Panc1 (cell line): ENCODE measurements around the gene CDH23. TPM values are rescaled to one million over a fixed set of nuclear protein-coding genes. Genes with fewer than 3 reads are reported as not detected.

Experiments used
- ATAC-seq: fragments of 200-7000 bp; cut with Tn5 transposase; 2 replicates; pipeline ENCODE4 v1.9.1; 2020; ENCODE audit warnings: mild to moderate bottlenecking, moderate library complexity
- BruUV-seq: library from RNA; stranded (reverse); fragments of 400-500 nt; replicated peaks from 2 replicates; lab custom pipeline; 2021; lab: Mats Ljungman, UMichigan
- CTCF ChIA-PET: fragments of 300-600 bp; sonication (Branson Sonifier 250); formaldehyde crosslinking; loops from one replicate; lab custom pipeline; 2022; ENCODE audit warnings: antibody characterized with exemption; lab: Charles Lee
- POLR2A ChIA-PET: fragments of 300-600 bp; sonication (Branson Sonifier 250); formaldehyde crosslinking; loops from one replicate; lab custom pipeline; 2022; ENCODE audit warnings: antibody characterized with exemption; lab: Charles Lee
- DNase-seq: peaks from one replicate; pipeline ENCODE4 v3.0.0-alpha.2; 2010; ENCODE audit warnings: low read depth, low spot score
- H3K27ac ChIP-seq: 2 replicates; pipeline ENCODE4 v1.5.1; 2011; ENCODE audit warnings: mild to moderate bottlenecking, low read length, inconsistent platforms
- H3K27me3 ChIP-seq: fragments of 200-500 bp; sonication (Bioruptor generic); 2 replicates; pipeline ENCODE4 v1.6.0; 2014; ENCODE audit warnings: low read length, inconsistent platforms; ENCODE audit not compliant: control insufficient read depth, insufficient read depth
- H3K36me3 ChIP-seq: fragments of 200-500 bp; sonication (Bioruptor generic); 2 replicates; pipeline ENCODE4 v1.5.1; 2014; ENCODE audit warnings: inconsistent platforms, mild to moderate bottlenecking, low read length, moderate library complexity; ENCODE audit not compliant: control insufficient read depth, insufficient read depth
- H3K4me1 ChIP-seq: 2 replicates; pipeline ENCODE4 v1.5.1; 2011; ENCODE audit warnings: inconsistent platforms, mild to moderate bottlenecking, low read length, moderate library complexity; ENCODE audit not compliant: control insufficient read depth, insufficient read depth
- H3K4me3 ChIP-seq, 2 experiments: 2 replicates each; pipeline ENCODE4 v1.5.1; 2011 to 2012; ENCODE audit warnings: low read depth in 2 of 2, low read length in 2 of 2, mild to moderate bottlenecking in 2 of 2, inconsistent platforms in 1 of 2, moderate library complexity in 1 of 2
- H3K9me3 ChIP-seq: fragments of 200-500 bp; sonication (Bioruptor generic); 2 replicates; pipeline ENCODE4 v1.5.1; 2014; ENCODE audit warnings: low read depth, mild to moderate bottlenecking, inconsistent platforms, low read length, moderate library complexity; ENCODE audit not compliant: control insufficient read depth, insufficient read depth
- POLR2AphosphoS5 ChIP-seq: IDR thresholded peaks from 2 replicates; pipeline ENCODE4 v1.6.1; 2012; ENCODE audit warnings: mild to moderate bottlenecking, low read depth, low read length, moderate library complexity
- SIN3A ChIP-seq: IDR thresholded peaks from 2 replicates; pipeline ENCODE4 v1.6.1; 2012; ENCODE audit warnings: low read depth, mild to moderate bottlenecking, low read length, moderate library complexity, borderline replicate concordance; ENCODE audit not compliant: insufficient read depth
- TCF7L2 ChIP-seq: IDR thresholded peaks from 2 replicates; pipeline ENCODE4 v1.6.1; 2011; ENCODE audit warnings: mild to moderate bottlenecking, low read depth, low read length, inconsistent platforms
- in situ Hi-C: cut with HindIII; loops from 2 replicates; pipeline ENCODE4 v1.10.0; 2016; ENCODE audit warnings: low sequenced_read_pairs, low pct_unique_long_range_greater_than_20kb
- intact Hi-C: fragments of 100-400 bp; cut with micrococcal nuclease; formaldehyde crosslinking; loops from one replicate; pipeline ENCODE4 v1.10.0; 2022; ENCODE audit not compliant: unreplicated experiment
- total RNA-seq: library from RNA; stranded (reverse); gene quantifications from one replicate; pipeline ENCODE4 v1.2.1, GENCODE V29; 2021; ENCODE audit not compliant: unreplicated experiment
- TF ChIP-seq, protein P1 (sequence below): fragments of 450-650 bp; IDR thresholded peaks from 2 replicates; pipeline ENCODE4 v1.5.1; 2017; ENCODE audit warnings: mild to moderate bottlenecking
- TF ChIP-seq, protein P2 (sequence below), 2 experiments: IDR thresholded peaks; 2 replicates each; pipeline ENCODE4 v1.6.1; 2011 to 2012; ENCODE audit warnings: low read depth in 2 of 2, control low read depth in 1 of 2, low read length in 1 of 2, mild to moderate bottlenecking in 1 of 2, moderate library complexity in 1 of 2; ENCODE audit not compliant: insufficient read depth in 1 of 2

CDH23 gene
- total RNA-seq, 1 experiment from 2014 or later: 2.7 TPM

DNA sequence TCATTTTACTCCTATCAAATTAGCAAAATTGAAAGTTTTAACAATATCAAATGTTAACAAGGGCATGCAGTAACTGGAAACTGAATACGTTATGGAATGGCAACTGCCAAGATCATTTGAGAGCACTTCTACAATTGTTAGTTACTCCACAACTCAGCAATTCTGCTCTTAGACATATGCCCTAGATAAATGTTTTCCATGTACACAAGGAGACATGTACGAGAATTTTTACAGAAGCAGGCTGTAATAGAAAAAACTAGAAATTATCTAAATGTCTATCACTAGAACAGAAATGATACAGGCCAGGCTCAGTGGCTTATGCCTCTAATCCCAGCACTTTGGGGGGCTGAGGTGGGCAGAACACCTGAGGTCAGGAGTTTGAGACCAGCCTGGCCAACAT, 447.4 kb downstream of the CDH23 start:
- Histone ChIP-seq H3K4me1 (peaks cover 91% of the 10 kb centered on the region), H3K9me3 (no peaks in the 10 kb centered on the region), H3K27me3 (no peaks in the 10 kb centered on the region), H3K36me3 (peaks cover 3% of the 10 kb centered on the region; the same call in 1 of the 2 replicates), H3K27ac (peak overlapping the region; percentile 92), H3K4me3 (no peak overlapping the region)
- no TSS peak for BruUV-seq
- CTCF ChIA-PET: interaction anchor here (1.8 kb wide), 1 partner anchor 52 kb away, joined by 4 read pairs; no protein-coding TSS in a partner anchor
- no peak for DNase-seq
- TF ChIP-seq SIN3A (no peak), TCF7L2 (no peak), POLR2AphosphoS5 (no peak)
- TF ChIP-seq, protein P1, sequence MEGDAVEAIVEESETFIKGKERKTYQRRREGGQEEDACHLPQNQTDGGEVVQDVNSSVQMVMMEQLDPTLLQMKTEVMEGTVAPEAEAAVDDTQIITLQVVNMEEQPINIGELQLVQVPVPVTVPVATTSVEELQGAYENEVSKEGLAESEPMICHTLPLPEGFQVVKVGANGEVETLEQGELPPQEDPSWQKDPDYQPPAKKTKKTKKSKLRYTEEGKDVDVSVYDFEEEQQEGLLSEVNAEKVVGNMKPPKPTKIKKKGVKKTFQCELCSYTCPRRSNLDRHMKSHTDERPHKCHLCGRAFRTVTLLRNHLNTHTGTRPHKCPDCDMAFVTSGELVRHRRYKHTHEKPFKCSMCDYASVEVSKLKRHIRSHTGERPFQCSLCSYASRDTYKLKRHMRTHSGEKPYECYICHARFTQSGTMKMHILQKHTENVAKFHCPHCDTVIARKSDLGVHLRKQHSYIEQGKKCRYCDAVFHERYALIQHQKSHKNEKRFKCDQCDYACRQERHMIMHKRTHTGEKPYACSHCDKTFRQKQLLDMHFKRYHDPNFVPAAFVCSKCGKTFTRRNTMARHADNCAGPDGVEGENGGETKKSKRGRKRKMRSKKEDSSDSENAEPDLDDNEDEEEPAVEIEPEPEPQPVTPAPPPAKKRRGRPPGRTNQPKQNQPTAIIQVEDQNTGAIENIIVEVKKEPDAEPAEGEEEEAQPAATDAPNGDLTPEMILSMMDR: no peak
- TF ChIP-seq, protein P2, sequence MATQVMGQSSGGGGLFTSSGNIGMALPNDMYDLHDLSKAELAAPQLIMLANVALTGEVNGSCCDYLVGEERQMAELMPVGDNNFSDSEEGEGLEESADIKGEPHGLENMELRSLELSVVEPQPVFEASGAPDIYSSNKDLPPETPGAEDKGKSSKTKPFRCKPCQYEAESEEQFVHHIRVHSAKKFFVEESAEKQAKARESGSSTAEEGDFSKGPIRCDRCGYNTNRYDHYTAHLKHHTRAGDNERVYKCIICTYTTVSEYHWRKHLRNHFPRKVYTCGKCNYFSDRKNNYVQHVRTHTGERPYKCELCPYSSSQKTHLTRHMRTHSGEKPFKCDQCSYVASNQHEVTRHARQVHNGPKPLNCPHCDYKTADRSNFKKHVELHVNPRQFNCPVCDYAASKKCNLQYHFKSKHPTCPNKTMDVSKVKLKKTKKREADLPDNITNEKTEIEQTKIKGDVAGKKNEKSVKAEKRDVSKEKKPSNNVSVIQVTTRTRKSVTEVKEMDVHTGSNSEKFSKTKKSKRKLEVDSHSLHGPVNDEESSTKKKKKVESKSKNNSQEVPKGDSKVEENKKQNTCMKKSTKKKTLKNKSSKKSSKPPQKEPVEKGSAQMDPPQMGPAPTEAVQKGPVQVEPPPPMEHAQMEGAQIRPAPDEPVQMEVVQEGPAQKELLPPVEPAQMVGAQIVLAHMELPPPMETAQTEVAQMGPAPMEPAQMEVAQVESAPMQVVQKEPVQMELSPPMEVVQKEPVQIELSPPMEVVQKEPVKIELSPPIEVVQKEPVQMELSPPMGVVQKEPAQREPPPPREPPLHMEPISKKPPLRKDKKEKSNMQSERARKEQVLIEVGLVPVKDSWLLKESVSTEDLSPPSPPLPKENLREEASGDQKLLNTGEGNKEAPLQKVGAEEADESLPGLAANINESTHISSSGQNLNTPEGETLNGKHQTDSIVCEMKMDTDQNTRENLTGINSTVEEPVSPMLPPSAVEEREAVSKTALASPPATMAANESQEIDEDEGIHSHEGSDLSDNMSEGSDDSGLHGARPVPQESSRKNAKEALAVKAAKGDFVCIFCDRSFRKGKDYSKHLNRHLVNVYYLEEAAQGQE (IDR thresholded peaks at IDR 0.05; ENCODE audit: insufficient read depth in 1 of 2, low read depth in 2 of 2, low read length in 1 of 2): no peak
- no peak for ATAC-seq
- intact Hi-C loops (no loop called here), in situ Hi-C loops (no loop called here)
- POLR2A ChIA-PET: no interaction called here

DNA sequence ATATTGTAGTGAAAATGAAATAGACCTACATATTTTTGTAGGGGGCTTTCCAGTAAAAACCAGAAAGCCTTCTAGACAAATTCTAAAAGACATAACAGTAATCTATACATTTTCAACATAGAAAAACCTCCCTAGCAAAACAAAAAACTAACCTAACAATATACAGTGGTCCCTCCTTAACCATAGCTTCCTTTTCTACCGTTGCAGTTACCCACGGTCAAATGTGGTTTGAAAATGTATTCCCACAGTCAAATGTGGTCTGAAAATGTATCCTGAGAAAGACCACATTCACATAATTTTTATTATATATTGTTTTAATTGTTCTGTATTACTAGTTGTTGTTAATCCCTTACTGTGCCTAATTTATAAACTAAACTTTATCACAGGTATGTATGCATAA, 448.0 kb downstream of the CDH23 start:
- TF ChIP-seq TCF7L2 (no peak), SIN3A (no peak), POLR2AphosphoS5 (no peak)
- TF ChIP-seq, protein P1: no peak
- TF ChIP-seq, protein P2 (IDR thresholded peaks at IDR 0.05; ENCODE audit: insufficient read depth in 1 of 2, low read depth in 2 of 2, low read length in 1 of 2): no peak
- in situ Hi-C loops (no loop called here), intact Hi-C loops (no loop called here)
- DNase-seq (no peak), ATAC-seq (no peak)
- H3K9me3 ChIP-seq: no peaks in the 10 kb centered on the region
- ChIA-PET CTCF (interaction anchor here (1.8 kb wide), 1 partner anchor 52 kb away, joined by 4 read pairs; no protein-coding TSS in a partner anchor), POLR2A (no interaction called here)
- H3K27me3 ChIP-seq: no peaks in the 10 kb centered on the region
- peak overlapping the region in 1 of 2 experiments; percentile 86; a peak in 1 of 4 replicates for H3K4me3 ChIP-seq
- BruUV-seq: no TSS peak
- H3K27ac ChIP-seq: peak overlapping the region; percentile 96
- H3K36me3 ChIP-seq: peaks cover 3% of the 10 kb centered on the region; the same call in 1 of the 2 replicates
- peaks cover 85% of the 10 kb centered on the region for H3K4me1 ChIP-seq
